Kidney capillary endothelial cell (primary cell): ENCODE data around the gene FOXJ2.
"Not testable (repeated sequence)": the region's sequence is repeated elsewhere in the genome, so short reads cannot be mapped to it uniquely, and the experiment has no call there.

ENCODE experiments used
- DNase-seq: peaks from one replicate; pipeline ENCODE4 v3.0.0-alpha.2; 2018; ENCODE audit warnings: low spot score

Gene FOXJ2

DNA sequence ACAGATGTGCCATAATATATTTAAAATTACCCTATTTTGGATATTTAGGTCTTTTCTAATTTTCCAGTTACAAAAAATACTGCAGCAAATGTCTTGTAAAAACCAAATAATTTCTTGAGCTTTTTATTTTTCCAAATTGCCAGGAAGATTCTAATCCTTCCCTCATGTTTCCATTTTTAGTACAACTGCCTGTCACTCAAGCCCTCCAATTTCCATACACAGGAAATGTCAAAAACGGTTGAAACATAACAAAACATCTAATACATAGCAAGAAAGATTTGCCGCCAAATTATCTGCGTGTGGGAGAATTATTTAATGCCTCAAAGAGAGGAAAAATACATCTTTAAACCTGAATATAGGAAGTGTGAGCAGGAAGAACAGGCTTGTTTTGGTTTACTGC, 2.3 kb upstream of the FOXJ2 start:
- DNase-seq: no peak

DNA sequence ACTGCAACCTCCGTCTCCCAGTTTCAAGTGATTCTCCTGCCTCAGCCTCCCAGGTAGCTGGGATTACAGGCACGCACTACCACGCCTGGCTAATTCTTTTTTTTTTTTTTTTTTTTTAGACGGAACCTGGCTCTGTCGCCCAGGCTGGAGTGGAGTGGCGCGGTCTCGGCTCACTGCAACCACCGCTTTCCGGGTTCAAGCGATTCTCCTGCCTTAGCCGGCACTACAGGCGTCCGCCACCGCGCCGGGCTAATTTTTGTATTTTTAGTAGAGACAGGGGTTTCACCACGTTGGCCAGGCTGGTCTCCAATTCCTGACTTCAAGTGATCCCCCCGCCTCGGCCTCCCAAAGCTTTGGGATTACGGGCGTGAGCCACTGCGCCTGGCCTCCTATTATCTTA, 1.5 kb upstream of the FOXJ2 start:
- DNase-seq: not testable (repeated sequence)

DNA sequence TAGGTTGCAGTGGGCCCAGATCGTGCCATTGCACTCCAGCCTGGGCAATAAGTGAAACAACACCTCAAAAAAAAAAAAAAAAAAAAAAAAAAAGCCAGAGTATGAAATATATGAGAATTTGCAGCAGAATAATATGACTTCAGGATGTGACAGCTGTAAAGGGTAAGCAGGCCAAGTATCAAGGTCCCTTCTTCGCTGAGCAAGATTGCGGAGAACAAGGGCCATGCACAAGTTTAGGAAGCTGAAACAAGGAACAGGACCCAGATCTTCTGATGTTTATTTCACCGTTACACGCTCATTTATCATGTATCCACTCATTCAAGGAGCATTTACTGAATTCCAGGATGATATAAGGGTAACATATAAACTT, 659 bp upstream of the FOXJ2 start:
- DNase-seq: no peak

DNA sequence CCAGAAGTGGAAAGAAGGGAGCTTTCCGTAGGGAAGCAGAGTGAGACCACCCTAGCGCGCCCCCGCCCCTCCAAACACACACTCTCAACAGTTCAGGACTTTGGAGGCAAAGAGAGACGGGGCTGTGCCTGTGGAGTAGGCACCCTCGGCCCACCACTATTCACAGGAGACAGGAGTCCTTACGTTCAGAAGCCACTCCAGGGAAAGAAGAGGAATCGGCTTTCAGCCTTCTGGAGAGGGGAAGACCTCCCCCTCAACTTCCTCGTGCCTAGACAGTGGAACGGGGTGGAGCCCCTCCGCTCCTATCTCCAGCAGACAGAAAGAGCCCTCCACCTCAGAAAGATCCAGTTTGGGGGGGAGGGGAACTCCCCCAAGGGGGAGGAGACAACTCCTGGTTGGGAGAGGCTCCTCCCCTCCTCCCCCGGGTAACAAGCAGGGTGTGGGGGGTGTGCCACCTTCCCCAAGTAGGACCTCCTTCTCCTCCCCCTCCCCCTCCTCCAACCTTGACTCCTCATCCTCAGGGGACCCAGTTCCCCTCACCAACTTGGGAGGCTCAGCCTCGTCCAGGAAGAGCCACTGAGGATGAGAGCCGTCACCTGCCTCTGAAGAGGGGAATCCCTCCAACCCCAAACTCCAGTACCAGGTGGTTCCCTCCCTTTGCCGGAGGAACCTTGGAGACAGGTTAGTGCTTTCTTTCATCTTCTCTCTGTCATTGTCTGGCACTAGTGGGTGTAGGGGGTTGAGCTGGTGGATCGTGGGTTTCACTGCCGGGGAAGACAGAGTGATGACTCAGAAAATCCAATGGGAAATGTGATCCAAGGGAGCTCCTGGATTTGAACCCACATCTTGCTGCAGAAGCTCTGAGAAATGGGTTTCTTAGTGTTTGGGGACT, 883 bp downstream of the FOXJ2 start:
- DNase-seq: no peak

DNA sequence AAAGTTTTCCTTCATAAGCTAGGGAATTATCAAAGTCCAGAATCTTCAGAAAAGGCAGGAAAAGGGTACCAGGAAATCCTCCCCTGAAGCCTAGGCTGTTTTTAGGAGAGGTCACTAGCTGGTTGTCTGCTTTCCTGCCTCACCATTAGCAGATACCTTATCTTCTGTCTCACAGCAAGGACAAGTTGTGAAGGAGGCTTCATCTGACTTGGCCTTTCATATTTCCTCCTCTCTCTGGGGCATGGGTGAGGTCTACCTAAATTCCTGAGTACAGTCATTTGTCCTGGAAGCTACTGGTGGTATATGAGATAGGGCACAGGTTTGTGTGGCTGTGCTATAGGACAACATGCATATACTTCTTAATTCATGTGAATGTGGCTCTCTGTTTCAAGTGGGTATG, 2.3 kb downstream of the FOXJ2 start:
- no peak for DNase-seq

DNA sequence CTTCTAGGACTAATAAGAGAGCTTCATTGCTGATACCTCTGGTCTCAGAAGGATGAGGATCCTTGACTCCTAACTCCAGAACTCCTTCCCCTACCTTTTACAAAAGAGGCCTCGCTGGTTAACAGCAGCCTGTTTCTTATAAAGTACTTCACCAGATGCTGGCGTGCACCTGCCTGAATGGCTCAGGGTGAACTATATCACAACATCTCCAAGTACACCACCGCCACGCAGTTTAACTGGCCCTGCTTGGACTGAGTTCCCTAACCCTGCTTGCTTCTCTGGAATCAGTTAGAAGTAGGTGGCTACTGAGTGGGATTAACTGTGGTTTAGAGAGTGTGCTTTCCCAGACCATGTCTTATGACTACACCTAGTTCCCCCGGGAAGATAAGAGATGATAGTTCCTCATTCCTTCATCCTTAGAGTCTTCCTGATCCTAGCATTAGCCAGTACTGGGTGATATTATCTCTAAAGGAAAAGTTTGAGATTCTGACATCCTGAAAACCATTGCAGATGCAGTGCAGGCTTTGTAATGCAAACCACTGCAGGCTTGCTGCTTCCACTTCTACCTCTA, 3.0 kb downstream of the FOXJ2 start:
- DNase-seq: no peak

DNA sequence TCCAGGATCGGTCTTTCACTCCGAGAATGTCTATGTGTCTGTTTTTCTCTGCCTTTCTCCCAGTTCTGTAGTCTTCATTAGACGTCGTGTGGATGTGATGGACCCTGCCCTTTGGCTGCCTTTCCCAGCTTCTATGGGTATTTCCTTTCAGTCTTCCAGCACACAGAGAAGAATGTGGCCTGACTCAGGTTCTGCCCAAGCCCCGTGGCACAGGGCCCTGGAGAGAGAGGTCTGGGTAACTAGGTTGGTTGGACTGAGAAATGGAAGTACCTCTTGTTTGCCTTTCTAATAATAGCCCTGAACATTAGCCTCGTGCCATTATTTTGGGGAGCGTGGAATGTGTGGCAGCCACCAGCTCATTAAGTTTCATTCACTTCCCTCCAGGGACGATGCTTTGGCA, 3.8 kb downstream of the FOXJ2 start:
- no peak for DNase-seq

DNA sequence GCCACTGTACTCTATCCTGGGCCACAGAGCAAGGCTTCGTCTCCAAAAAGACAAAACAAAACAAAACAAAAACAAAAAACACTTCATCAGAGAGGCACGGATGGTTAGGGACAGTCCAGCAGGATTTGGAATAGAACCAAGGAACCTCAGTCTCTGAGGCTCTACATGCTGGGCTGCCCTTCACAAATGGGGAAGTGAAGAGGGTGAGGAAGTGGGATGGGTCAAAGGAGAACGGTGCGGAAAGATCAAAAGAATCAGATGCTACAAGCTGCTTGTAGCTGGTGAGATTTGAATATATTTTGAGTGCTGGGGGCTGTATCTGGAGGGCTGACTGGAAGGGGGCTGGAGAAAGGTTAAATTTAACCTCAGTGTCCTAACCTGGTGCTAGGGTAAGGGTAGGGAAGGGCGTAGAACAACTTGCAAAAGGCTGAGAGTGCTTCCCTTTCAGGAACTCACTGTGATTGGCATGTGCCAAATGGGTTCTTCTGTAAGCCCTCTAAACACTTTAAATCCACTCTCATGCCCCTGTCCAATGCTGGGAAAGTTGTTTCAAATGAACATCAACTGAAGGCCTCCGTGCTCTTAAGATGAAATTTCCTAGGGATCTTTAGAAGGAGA, 4.6 kb downstream of the FOXJ2 start:
- DNase-seq: no peak

DNA sequence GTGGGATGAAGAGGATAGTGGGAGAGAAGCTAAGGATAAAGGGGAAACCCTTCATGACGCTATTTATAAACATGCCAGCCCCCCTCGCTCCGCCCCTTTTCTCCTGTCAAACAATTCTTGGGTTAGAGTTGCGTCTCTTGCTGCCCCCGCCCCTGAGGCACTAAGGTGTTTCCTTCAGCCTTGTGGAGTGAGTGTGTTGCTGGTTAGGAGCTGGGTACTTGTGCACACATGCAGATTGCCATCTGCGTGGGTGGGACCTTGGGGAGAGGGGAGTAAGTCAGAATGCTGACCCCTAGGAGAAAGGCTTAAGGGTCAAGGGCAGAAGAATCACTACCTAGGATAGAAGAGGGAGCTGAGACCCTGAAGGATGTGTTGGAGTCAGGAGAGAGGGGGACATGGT, 5.4 kb downstream of the FOXJ2 start:
- no peak for DNase-seq

DNA sequence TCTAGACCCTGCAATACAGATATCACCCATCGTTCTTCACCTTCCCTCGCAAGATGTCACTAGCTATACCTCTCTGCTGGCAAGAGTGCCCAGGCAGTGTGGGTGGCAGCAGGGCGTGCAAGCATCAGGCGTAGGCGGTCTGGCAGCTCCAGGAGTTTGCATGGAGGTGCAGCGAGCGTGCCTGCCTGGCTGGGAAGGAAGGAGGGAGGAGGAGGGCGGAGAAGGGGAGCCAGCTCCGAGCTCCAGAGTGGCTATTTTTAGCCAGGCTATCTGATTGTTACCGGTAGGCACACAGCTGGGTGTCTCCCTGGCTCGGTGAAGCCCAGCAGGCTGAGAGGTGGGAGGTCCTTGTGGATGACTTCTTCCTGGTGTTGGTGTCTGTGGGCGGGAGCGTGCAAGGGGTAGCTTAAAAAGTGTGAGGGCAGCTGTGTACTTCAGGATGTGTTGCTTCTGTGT, 6.2 kb downstream of the FOXJ2 start:
- DNase-seq: no peak

DNA sequence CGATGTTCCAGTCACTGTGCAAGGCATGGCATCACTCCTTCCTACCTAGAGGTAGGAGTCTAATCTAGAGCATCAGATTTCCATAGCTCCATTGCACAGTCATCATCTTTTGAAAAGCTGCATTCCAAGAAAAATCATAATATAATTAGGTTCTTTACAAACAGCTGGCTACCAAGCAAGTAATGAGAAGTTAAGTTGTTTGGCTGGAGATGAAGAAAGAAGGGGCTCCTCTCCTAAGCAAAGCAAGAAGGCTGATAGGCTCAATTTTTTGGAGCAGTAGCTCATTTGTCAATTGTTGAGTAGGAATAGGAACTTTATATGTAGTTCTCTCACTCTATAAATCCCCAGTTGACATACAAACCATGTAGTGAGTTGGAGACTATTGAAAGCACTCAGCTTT, 8.3 kb downstream of the FOXJ2 start:
- no peak for DNase-seq

DNA sequence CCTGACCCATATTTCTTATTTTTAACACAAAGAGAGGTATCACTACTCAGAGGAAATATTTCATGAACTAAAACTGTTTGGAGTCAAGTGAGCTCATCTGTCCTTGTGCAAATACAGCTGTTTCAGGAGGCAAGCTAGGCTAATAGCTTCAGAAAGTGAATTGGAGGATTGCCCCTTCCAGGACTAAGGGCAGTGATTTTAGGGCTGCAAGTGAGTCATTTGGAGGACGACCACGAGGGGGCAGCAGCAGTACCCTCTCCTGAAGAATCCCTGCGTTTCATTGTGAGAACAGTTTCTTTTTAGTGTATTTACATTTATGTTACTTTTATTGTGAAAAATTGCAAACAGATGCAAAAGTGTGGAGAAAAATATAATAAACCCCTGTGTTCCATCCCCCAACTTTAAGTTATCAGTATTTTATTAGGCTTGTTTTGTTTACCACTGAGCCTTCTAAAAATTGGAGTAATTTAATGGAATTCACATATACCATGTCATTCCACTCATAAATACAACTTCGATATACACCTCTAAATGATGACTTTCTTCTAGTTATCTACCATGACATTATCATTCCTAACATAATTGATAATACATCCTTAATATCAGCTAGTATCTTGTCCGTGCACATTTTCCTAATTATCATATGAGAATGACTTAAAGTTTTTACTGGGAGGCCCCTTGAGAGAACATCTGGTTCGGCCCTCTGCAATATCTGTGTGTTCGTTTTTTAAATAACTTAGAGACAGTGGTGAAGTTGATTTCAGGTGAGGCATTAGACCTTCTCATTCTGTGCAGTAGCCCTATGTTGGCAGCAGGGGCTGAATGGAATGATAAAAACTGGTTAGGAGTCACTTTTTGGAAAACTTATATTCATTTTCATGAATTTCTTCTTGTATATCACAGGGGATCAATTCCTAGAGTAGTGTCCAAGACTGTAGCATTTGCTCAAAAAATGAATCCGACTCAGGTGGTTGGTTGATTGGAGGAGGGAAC, 13.7 kb downstream of the FOXJ2 start:
- DNase-seq: peak; percentile 69

DNA sequence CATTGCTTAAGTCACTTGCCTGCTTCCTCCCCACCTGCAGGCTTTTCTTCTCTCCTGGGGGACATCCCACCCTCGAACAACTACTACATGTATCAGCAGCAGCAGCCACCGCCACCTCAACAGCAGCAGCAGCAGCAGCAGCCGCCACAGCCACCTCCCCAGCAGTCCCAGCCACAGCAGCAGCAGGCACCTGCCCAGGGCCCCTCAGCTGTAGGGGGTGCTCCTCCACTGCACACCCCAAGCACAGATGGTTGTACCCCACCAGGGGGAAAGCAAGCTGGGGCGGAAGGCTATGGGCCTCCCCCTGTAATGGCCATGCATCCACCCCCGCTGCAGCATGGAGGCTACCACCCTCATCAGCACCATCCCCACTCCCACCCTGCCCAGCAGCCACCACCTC, 15.3 kb downstream of the FOXJ2 start:
- DNase-seq: no peak

DNA sequence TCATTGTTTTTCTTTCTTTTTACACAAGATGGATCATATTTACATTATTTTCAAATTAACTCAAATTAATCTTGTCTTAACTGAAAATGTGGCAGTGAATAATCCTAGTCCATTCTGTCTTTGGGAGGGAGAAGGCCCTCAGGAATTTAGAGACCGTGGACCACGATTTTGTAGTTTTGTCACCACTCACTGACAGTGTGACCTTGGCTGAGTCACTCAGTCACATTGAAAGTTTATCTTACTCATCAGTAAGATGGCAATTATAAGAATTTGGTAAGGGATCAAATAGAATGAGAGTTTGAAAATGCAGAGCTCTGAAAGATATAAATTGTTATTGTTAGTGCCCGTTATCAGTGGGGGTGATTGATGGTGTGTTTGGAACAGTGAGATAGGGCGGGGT, 16.4 kb downstream of the FOXJ2 start:
- no peak for DNase-seq

DNA sequence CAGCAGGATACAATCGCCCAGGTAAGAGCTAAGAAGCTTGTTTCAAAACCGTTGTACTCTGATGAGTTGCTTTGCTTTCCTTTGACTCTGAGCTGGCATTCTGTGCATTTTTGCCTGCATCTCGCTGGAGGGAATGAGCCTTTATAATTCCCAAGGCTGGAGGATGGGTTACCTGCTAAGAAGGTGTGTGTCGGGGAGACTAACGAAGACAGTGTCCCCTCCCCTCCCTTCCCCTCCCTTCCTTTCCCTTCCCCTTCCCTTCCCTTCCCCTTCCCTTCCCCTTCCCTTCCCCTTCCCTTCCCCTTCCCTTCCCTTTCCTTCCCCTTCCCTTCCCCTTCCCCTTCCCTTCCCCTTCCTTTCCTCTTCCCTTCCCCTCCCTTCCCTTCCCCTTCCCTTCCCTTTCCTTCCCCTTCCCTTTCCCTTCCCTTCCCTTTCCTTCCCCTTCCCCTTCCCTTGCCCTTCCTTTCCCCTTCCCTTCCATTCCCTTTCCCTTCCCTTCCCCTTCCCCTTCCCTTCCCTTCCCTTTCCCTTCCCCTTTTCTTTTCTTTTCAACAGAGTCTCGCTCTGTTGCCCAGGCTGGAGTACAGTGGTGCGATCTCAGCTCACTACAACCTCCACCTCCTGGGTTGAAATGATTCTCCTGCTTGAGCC, 18.2 kb downstream of the FOXJ2 start:
- no peak for DNase-seq

DNA sequence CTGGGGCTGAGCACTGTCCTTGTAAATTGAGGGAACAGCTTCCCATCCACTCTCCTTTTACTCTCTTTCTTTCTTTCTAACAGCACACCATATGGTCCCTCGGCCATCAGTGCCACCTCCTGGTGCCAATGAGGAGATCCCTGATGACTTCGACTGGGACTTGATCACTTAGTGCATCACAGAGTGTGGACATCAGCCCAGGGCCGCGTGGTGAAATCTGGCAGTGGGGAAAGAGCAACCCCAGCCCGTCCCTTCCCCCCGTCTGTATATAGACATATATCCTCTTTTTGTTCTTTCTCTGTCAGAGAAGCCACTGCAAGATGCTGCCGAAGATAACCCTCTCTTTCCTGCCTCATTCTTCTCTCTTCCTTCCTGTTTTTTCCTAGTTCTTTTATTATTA, 20.2 kb downstream of the FOXJ2 start:
- no peak for DNase-seq

DNA sequence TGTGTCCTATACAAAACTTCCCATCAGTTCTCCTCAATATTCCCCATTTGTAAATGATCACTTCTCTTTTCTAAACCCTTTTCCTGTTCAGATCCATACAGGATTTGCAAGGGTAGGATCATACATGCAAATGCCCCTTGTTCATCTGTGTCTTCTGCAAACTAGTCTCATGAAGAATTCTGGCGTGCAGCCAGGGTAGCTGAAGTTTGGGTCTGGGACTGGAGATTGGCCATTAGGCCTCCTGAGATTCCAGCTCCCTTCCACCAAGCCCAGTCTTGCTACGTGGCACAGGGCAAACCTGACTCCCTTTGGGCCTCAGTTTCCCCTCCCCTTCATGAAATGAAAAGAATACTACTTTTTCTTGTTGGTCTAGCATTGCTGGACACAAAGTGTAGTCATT, 22.3 kb downstream of the FOXJ2 start:
- DNase-seq: no peak

DNA sequence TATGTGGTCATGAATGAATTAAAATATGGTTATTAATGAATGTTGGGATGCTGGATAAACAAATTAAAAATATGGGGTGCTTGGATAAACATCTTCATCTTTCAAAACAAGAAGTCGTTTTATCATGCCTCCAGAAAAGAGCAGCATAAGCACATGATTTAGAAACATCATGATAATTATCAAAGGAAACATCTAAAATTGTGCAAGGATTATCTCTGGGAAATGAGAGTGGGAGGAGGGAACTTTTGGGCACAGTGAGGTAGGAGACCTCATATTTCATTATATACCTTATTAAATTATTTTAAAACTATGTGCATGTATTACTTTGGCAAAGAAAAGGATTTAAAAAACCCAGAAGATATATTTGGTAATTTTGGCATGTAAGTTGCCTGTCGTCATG, 24.8 kb downstream of the FOXJ2 start:
- DNase-seq: no peak

DNA sequence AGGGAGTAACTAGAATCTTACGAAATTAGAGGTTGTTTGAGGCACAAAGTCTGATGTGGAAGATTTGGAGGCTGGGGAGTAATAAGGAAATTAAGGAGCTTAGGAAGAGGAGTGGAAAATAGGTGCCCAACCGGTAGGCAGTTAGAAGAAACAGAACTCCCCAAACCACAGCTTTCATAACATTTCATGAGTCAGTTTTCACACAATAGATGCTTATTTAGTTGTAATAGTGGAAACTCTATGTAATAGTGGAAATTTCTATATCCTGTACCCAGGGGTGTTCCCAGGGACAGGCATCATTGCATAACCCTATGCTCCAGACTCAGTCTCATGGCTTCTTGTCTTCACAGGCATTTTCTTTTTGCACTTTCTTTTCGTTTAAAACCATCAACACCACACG, 25.3 kb downstream of the FOXJ2 start:
- no peak for DNase-seq

DNA sequence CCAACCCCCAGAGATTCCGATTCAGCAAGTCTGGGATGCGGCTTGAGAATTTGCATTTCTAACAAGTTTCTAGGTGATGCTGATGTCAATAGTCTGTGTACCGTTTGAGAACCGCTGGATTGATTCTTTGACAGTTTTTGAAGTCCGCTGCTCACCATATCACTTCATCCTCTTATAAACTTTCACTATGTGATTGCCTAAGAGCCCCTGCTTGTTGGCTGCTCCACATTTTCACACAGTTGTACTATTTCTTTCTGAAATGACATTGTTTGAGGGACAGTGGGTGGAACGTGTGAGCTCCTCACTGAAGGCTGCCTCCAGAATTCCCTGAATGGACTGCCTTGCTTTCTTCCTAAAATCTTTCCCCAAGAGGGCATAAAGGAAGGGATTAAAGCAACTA, 26.0 kb downstream of the FOXJ2 start:
- DNase-seq: no peak

DNA sequence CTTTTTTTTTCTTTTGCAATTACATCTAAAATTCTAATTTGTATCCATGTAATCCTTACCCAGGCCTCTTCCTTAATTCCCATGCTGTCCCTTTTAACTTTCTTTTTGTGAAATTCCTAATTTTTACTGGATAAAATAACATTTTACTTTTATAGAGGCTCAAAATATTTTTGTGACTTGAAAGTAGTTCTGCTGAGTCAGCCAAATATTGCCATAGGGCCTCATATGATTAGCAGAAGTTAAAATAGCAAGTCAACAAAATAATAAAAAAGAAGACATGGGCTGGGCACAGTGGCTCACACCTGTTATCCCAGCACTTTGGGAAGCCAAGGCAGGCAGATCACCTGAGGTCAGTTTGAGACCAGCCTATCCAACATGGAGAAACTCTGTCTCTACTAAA, 31.6 kb downstream of the FOXJ2 start:
- DNase-seq: no peak
